Activated CD4-positive, alpha-beta T cell treated with anti-CD3 and anti-CD28 coated beads for 36 hours (primary cell): ENCODE data around the gene TRIM67. TPM values are rescaled to one million over a fixed set of nuclear protein-coding genes. Genes with fewer than 3 reads are reported as not detected.

ENCODE experiments used
- total RNA-seq, 2 experiments: library from RNA; stranded (reverse); gene quantifications; one replicate each; pipeline ENCODE4 v1.2.3, GENCODE V29; 2021

The TRIM67 gene
- total RNA-seq, 2 experiments from 2014 or later, result not detected

Other genes with a start within 250 kb of the TRIM67 start
- gene TTC13, start 183.2 kb upstream of the TRIM67 start, total RNA-seq, result 10 to 100 TPM; 13.6 to 16.2 TPM
- gene ARV1, start 183.0 kb upstream of the TRIM67 start, total RNA-seq, result 10 to 100 TPM; 16.2 to 16.9 TPM
- gene FAM89A, start 121.8 kb upstream of the TRIM67 start, total RNA-seq, result 10 to 100 TPM; 14.5 to 14.9 TPM
- gene GNPAT, start 79.2 kb downstream of the TRIM67 start, total RNA-seq, result 10 to 100 TPM; 58.0 to 62.0 TPM
- 10 to 100 TPM; 10.0 to 13.7 TPM for gene EXOC8, start 175.8 kb downstream of the TRIM67 start, total RNA-seq
- 10 to 100 TPM in 1 of 2 experiments, 1 to 10 TPM in 1; 7.8 to 10.9 TPM for gene SPRTN, start 176.2 kb downstream of the TRIM67 start, total RNA-seq